ENCODE measurements around the gene VIT.

DNA sequence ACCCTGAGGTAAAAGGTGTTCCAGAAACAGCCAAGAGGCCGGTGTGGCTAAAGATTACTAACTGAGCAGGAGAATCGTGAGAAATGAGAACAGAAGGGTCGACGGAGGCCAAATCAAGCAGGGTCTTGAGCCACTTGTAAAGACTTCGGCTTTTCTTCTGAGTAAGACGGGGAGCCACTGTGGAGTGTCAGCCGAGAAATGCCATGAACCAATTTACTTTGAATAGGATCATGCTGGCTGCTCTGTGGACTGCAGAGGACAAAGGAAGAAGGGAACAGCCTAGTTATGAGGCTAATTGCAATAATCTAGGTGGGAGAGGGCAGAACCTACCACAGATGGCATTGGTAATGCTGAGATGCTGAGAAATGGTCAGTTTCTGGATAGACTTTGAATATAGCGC, 16.8 kb downstream of the VIT start:
- TF ChIP-seq, protein P1, sequence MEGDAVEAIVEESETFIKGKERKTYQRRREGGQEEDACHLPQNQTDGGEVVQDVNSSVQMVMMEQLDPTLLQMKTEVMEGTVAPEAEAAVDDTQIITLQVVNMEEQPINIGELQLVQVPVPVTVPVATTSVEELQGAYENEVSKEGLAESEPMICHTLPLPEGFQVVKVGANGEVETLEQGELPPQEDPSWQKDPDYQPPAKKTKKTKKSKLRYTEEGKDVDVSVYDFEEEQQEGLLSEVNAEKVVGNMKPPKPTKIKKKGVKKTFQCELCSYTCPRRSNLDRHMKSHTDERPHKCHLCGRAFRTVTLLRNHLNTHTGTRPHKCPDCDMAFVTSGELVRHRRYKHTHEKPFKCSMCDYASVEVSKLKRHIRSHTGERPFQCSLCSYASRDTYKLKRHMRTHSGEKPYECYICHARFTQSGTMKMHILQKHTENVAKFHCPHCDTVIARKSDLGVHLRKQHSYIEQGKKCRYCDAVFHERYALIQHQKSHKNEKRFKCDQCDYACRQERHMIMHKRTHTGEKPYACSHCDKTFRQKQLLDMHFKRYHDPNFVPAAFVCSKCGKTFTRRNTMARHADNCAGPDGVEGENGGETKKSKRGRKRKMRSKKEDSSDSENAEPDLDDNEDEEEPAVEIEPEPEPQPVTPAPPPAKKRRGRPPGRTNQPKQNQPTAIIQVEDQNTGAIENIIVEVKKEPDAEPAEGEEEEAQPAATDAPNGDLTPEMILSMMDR (IDR thresholded peaks at IDR 0.05; ENCODE audit: low read length): no peak
- TF ChIP-seq EZH2 (optimal IDR thresholded peaks at IDR 0.05; ENCODE audit: low read depth, low read length): no peak
